ENCODE data around the gene TNFAIP2. TPM values are rescaled to one million over a fixed set of nuclear protein-coding genes. Genes with fewer than 3 reads are reported as not detected.

TNFAIP2 gene
- total and polyA plus RNA-seq, 8 donors, result 28.4 to 237 (median 34.7) TPM

DNA sequence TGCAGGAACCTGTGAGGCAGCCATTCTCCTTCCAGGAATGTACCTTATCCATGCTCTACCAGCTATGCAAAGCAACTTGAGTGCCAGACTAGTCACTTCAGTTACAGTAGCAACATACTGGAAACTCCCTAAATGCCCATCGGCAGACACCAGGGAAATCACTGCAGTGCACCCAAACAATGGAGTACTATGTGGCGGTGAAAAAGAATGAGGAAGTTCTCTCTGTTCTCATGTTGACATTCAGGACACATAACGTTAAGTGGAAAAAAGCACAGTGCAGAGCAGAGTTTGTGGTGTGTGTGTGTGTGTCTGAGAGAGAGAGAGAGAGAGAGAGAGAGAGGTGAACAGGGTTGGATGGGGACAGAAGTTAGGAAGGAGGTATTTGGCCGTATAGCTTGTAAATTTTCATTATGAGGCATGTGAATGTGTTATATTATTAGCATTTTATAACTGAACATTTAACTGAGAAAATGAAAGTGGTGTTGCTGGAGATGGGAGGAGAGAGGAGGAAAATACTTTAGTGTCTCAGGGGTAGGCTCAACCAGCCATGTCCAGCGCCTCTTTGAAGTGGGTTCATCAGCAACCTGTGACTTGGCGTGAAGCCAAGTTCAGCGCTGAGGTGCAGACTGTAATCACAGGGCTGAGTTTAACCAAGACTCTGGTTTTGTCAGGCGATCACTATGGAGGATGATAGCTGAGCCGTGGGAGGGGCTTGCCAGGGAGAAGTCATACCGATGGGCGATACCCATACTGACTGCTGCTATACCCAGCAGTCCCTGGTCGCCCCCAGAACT is 17.3 kb downstream of the TNFAIP2 start:
- TF ChIP-seq, protein P1, sequence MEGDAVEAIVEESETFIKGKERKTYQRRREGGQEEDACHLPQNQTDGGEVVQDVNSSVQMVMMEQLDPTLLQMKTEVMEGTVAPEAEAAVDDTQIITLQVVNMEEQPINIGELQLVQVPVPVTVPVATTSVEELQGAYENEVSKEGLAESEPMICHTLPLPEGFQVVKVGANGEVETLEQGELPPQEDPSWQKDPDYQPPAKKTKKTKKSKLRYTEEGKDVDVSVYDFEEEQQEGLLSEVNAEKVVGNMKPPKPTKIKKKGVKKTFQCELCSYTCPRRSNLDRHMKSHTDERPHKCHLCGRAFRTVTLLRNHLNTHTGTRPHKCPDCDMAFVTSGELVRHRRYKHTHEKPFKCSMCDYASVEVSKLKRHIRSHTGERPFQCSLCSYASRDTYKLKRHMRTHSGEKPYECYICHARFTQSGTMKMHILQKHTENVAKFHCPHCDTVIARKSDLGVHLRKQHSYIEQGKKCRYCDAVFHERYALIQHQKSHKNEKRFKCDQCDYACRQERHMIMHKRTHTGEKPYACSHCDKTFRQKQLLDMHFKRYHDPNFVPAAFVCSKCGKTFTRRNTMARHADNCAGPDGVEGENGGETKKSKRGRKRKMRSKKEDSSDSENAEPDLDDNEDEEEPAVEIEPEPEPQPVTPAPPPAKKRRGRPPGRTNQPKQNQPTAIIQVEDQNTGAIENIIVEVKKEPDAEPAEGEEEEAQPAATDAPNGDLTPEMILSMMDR (IDR thresholded peaks at IDR 0.05), result no peak
- Histone ChIP-seq H3K27me3 (peaks cover 0 to 49% of the 10 kb centered on the region in 2 donors), H3K27ac (no peak overlapping the region), H3K4me3 (no peak overlapping the region), H3K4me1 (peaks cover 0 to 32% of the 10 kb centered on the region in 2 donors), H3K36me3 (peaks cover 0 to 19% of the 10 kb centered on the region in 2 donors), H3K9me3 (no peaks in the 10 kb centered on the region)
- no peak for ATAC-seq
- intact Hi-C loops (cut with DNase I), result no loop called here
- no peak for DNase-seq

DNA sequence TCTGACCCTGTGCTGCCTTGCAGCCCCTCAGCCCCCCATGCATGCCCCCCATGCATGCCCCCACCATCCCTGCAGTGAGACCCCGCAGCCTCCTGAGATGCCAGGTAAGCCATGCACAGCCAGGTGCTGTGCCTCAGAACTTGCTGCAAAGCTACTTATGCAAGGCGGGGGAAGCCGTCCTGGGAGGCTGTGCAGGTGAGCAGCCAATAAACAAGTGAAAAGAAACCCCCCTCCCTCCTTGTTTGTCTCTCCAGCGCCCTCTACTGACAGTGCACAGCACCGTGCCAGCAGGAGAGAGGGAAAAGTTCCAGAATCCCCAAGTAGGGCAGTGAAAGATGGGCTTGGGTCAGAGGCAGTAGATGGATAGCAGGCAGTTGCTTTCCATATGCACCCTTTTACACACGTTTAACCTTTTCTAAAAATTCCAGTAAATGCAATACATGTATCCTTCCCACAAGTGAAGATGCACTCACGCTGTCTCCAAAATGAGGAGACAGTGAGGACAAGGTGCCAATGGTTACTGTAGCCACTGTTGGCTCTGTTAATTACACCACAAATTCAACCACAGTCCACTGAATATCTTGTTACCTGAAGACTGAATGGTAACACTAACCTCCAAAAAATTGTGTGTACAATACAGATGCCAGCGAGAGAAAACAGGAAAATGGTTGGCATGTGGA is 18.0 kb downstream of the TNFAIP2 start:
- TF ChIP-seq, protein P1 (IDR thresholded peaks at IDR 0.05), result peak; percentile 43 to 53
- peaks cover 0 to 28% of the 10 kb centered on the region in 2 donors for H3K4me1 ChIP-seq
- intact Hi-C loops (cut with DNase I), result no loop called here
- H3K27ac ChIP-seq, result no peak overlapping the region
- H3K9me3 ChIP-seq, result no peaks in the 10 kb centered on the region
- H3K36me3 ChIP-seq, result peaks cover 0 to 11% of the 10 kb centered on the region in 2 donors
- ATAC-seq (peak; percentile 49), DNase-seq (peak in 2 of 4 donors; percentile 46 to 71)
- no peak overlapping the region for H3K4me3 ChIP-seq
- peaks cover 0 to 49% of the 10 kb centered on the region in 2 donors for H3K27me3 ChIP-seq

DNA sequence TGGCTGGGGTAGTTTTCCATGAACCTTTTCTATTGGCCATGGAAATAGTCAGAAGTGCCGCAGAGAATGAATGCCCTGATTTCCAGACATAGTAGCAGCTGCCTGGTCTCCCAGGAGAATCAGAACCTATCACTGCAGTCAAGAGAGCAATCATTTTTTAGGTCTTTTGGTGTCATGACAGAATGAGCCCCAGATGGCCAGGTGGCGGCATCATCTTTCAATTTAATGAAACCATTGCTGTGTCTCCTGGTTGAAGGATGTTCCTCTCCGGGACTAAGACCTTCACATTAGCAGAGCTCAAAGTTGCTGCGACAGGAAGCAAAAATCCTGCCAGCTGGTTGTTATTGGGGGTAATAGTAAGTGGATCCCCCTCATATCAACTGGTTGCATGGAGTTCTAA is 18.8 kb downstream of the TNFAIP2 start:
- TF ChIP-seq, protein P1 (IDR thresholded peaks at IDR 0.05), result no peak
- Histone ChIP-seq H3K36me3 (peaks cover 0 to 6% of the 10 kb centered on the region in 2 donors), H3K9me3 (no peaks in the 10 kb centered on the region), H3K4me1 (peaks cover 0 to 25% of the 10 kb centered on the region in 2 donors), H3K27ac (no peak overlapping the region), H3K27me3 (peaks cover 0 to 49% of the 10 kb centered on the region in 2 donors), H3K4me3 (no peak overlapping the region)
- intact Hi-C loops (cut with DNase I), result no loop called here
- ATAC-seq, result no peak
- DNase-seq, result no peak

DNA sequence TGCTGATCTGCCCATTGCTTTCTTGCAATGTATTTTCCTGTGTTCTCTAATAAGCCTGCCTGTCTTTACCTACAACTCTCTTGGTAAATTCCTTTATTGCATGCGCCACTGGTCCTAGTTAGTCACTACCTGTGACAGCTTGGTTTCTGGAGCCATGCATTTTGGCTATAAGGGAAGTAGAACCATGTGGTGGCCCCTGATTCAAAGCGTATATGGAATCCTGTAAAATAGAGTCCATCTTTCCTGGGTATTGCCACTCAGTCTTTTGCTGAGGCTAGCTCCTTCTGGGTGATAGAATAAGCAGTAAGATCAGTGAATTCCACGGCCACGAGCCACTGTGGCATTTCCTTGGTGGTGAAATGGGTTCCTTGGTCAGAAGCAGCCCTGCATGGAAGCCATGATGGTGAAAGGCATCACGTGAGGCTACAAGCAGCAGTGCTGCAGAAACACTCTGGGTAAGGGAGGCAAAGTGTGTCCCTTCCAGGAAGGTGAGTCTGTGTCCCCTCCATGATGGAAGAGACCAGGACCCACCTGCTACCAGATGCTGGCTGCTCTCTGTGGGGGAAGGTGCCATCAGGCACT is 19.6 kb downstream of the TNFAIP2 start:
- H3K9me3 ChIP-seq, result no peaks in the 10 kb centered on the region
- TF ChIP-seq, protein P1 (IDR thresholded peaks at IDR 0.05), result no peak
- no peak for ATAC-seq
- no peaks in the 10 kb centered on the region for H3K36me3 ChIP-seq
- DNase-seq, result no peak
- peaks cover 0 to 49% of the 10 kb centered on the region in 2 donors for H3K27me3 ChIP-seq
- no peak overlapping the region for H3K27ac ChIP-seq
- intact Hi-C loops (cut with DNase I), result no loop called here
- no peak overlapping the region for H3K4me3 ChIP-seq
- peaks cover 0 to 19% of the 10 kb centered on the region in 2 donors for H3K4me1 ChIP-seq

DNA sequence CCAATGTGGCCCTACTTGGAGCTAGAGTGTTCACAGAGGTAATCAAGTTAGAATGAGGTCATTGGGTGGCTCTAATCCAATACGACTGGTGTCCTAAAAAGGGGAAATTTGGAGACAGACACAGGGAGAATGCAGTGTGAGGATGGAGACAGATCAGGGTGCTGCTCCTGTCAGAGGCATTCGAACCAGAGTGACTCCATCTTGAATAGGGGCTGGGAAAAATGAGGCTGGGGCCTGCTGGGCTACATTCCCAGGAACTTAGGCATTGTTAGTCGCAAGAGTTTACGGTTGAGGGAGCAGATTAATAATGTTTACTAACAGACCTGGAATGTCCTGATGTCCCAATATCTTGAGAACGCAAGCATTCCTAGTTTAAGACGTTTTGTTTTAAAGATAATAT is 20.2 kb downstream of the TNFAIP2 start:
- Histone ChIP-seq H3K27ac (no peak overlapping the region), H3K9me3 (no peaks in the 10 kb centered on the region), H3K4me1 (peaks cover 0 to 12% of the 10 kb centered on the region in 2 donors), H3K4me3 (no peak overlapping the region), H3K27me3 (peaks cover 0 to 42% of the 10 kb centered on the region in 2 donors), H3K36me3 (no peaks in the 10 kb centered on the region)
- DNase-seq (no peak), ATAC-seq (no peak)
- TF ChIP-seq, protein P1 (IDR thresholded peaks at IDR 0.05), result no peak
- intact Hi-C loops (cut with DNase I), result no loop called here

Data from left lung (tissue), 10 donors.